Adrenal gland (tissue), 5 donors: ENCODE results near the gene OGDH.

Experiments
- CTCF ChIP-seq, 6 experiments: fragments of 450-650 bp in 4 of 6; fragments of 200-600 bp in 2 of 6; sonication (generic) in 1 of 6; IDR thresholded peaks; 1 replicate in 5 of 6; 2 replicates in 1 of 6; pipeline versions ENCODE4 v1.5.1 to v1.8.0; 2016 to 2021; ENCODE audit warnings: antibody characterized with exemption in 6 of 6, mild to moderate bottlenecking in 2 of 6, moderate library complexity in 1 of 6
- POLR2A ChIP-seq, 2 donors: fragments of 450-650 bp; IDR thresholded peaks; one replicate each; pipeline ENCODE4 v1.6.1; 2017; ENCODE audit warnings: antibody characterized with exemption in 2 of 2, mild to moderate bottlenecking in 2 of 2, moderate library complexity in 1 of 2
- donor health status: DM: no; HTN: no; CAD: no.

- TF ChIP-seq CTCF (IDR thresholded peaks at IDR 0.05) (no peak), POLR2A (IDR thresholded peaks at IDR 0.05) (no peak)
These were observed 68.0 kb downstream of the OGDH start for GRCh38 chr7:44674381-44674780.
